NCI-H1105 treated with DMSO at 0.1 percent for 48 hours (cell line): Measurements from ENCODE around the gene EPB41L4B.
"Not testable (repeated sequence)": the region's sequence is repeated elsewhere in the genome, so short reads cannot be mapped to it uniquely, and the experiment has no call there.

ENCODE experiments used
- DNase-seq: peaks from one replicate; lab custom pipeline; 2025; lab: John Stamatoyannopoulos, UW

The EPB41L4B gene

DNA sequence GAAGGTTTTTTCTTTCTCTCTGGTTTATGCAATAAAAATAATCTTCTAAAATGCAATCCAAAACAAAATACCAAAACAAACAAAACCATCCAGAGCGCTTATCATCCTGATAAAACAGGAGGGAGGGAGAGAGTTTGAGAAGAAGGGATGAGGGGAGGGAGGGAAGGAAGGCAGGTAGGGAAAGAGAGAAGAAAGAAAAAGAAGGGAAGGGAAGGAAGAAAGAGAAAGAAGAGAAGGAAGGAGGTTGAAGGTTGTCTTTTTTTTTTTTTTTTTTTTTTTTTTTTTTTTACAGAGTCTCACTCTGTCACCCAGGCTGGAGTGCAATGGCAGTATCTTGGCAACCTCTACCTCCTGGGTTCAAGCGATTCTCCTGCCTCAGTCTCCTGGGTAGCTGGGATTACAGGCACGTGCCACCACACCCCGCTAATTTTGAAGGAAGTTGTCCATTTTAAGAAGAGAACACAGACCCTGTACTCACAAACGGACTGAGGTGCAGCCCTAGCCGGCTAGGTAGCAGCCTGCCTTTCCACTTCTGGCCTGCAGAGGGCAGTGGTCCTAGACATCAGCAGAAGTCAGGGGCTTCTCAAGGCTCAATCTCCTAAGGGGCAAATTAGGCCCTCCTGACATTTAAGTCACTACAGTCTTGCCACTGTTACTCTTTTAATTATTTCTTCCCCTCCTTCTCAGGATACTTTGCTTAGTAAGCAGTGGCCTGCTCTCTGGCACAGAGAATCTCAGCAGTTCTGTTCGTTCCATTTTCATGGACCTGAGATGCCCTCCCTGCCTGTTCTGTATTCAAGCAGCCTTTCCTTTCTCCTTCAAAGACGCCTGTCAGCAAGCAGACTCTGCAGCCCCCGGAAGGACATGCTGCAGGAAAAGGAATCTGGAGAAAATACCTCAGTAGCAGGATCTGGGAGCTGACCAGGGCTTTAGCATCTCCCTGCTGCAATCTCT lies 76.4 kb downstream of the EPB41L4B start:
- peak; percentile 68 for DNase-seq

DNA sequence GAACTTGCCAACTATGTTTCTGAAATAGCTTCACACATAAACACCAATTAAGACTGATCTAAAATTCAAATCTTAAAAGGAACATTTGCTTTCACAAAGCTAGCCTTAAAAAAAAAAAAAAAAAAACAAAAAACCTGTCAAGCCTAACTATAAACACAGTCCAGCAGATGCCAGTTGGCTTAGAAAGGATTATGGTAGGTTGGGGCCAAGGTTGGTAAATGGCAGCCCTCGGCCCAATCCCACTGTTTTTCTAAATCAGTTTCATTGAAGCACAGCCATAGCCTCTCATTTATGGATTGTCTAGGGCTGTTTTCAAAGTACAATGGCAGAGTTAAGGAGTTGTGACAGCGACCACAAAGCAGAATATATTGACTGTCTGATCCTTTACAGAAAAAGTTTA lies 78.1 kb downstream of the EPB41L4B start:
- no peak for DNase-seq

DNA sequence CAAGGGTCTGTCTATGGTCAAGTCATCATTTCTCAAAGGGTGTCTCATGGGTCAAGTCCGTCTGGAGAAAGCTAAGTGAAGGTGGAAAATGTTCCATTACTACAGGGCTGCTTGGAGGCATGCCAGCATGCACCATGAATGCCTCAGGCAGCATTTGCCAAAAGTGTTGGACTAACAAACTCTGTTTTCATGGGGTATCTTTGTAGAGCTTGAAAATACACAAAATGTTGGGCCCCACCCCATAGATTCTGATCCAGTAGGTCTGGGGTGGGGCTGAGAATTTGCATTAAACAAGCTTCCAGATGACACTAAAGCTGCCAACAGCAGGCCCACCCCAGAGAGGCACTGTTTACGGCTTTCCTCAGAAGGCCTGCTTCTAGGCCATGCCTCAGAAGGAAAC lies 78.8 kb downstream of the EPB41L4B start:
- DNase-seq: no peak

DNA sequence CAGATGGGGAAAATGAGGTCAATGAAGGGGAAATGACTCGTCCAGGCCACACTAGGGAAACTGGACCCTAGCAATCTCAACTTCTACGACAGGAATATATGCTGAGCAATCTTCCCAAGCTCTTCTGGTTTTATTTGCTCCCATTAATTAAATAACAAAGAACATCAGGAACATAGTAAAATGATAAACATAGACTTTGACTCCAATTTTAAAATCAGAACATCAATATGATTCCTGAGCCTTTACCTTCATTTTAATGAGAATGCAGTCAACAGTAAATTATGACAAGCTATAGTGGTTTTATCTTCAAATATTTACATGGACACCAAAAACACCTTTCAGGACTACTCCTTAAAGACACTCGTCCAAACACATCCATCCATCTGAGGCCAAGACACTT lies 79.7 kb downstream of the EPB41L4B start:
- no peak for DNase-seq

DNA sequence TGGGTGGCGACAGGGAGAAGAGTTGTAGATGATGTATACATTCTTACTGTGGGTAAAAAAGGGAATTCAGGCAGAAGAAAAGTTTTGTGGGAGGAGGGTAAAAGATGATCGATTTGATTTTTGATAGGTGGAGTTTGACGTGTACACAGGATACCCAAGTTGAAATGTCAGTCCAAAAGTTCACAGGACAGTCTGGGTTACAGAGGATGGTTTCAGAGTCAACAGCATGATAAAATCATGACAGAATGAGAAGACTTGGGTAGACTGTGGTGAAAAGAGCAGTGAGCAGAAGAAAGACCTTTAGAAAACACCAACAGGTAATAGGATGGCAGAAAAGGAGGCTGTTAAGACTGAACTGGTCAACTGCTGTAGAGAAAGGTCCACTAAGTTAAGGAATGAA lies 81.6 kb downstream of the EPB41L4B start:
- DNase-seq: no peak

DNA sequence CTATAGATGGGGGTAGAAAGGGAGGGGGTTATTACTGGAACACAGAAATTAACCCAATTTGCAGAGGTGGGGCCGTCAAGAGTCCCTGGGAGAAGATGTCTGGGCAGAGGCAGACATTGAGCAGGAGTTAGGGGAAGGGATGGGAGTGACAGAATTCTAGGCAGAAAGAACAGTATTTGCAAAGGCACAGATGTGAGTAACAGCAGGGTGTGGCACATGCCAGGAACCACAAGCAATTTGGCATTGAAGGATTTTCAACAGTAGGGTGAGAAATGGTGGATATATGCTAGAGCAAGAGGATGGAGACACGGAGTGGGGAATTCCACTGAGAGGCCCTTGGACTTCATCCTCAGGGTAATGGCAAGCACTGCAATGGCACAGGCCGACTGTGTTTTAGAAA lies 82.2 kb downstream of the EPB41L4B start:
- no peak for DNase-seq

DNA sequence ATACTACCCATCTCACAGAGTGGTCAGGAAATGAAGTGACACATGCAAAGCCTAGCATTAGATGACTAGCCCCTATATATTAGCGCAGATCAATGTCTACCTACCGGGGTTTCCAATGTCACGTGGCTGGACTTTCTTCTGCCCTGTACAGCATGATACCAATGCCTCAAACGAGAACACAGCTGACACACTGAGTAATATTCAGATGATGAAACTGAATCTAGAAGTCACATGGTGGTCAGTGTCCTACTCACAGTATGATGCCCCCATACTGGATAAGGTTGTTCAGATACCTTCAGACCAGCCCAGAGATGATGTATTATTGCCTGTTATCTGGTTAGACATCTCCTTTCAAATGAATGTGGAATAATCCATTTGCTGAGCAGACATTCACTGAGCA lies 82.7 kb downstream of the EPB41L4B start:
- no peak for DNase-seq

DNA sequence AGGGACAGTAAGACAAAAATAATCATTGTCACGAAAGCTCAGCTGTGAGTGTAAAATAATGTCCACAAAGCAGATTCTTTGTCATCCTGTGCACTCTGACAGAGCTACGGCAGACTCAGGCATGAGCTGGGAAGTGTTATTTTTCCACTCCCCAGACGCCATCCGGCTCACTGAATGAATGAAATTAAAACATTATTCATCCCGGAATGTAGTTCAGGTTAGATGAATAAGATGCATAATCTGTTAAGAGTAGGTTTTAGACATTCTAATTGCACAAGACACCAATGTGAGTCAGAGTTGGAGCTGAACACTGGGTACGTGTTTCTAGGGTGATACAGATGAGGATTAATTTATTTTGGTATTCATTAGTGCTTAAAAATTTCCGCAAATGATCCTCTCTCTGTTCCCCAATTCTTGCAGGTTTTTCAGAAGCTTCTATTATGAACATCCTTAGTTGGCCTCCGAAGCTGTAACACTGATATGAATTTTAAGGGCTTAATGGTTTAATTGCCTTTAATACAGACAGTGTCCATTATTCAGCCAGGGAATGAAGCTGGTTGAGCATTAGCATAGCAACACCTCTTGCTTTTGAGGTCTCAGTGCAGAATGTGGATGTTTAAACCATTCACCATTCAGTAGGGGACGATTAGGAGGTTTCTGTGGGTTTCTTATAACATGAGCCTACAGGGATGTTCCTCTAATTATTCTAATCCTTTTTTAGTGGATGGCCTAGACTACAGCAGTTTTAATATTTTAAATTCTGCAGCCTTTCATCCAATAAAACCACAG lies 88.2 kb downstream of the EPB41L4B start:
- no peak for DNase-seq

DNA sequence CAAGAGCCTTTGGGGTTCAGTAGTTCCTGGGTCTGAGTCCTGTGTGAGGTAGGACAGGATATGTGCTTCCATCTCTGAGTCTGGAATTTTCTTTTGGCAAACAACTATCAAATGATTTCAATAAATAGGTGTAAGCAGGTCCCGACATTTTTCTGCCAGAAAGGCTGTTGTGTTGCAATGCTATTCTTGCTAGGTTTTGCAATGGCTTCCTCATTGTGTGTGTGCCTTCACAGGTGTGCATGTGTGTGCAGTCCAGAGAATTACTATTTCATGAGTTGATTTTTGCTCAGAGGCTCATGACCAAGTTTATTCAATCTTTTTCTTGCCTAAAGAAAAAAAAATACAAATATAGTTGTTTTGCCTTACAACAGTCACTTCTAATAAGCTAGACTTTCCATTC lies 89.3 kb downstream of the EPB41L4B start:
- DNase-seq: no peak

DNA sequence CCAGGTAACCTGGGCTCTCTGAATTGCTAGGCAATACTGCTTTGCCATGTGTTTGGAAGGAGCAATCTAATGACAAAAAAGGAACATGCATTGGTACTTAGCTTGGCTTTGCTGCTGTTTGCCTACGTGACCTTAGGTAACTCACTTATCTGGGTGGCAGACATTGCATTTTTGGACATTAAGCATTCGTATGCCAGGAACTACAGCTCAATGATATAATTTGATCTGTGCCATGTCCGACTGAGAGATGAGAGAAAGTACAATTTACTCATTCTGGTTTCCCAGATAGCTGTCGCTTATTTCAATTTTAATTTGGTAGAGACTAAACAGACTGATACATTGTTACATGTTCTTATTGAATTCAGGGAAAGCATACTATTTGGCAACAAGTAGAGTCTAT lies 90.6 kb downstream of the EPB41L4B start:
- no peak for DNase-seq

DNA sequence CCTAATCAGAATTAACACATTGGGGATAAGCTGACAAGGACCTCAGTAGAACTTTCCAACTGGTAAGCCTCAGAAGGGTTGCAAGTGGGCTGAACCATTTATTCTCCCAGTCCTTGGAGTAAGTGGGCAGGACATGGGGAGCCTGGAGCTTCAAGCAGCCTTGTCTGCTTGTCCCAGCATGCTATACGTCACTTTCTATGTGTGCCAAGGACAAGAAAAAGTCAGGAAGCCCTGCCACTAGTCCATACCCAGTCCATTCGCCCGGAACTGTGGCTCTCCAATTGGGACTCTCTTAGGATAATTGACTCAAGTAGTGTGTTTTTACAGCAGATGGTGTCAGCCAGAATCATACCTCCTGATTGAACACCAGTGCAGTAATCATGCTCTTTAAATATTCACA lies 91.2 kb downstream of the EPB41L4B start:
- DNase-seq: no peak

DNA sequence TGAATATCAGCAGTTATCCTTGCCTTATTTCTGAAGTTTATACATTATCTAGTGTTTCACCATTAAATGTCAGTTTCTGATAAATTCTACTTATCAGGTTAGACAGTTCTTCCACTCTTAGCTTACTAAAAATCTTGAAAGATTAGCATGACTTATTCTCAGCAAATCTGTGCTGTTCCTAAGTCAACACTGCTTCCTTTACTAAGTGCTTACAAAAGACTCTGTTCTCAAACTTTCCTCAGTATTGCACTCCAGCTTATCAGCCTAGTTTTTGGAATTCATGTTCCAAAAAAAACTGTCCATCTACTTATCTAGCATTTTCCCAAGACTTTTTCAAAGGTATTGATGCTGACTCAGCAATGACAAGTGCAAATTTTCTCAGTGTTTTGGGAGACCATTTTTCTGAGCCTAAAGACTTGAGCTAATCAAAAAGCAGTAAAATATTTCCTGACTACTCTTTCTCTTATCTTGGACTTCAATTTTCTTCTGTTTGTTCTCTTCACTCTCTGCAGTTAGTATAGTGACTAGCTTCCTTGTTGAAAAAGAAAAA lies 92.7 kb downstream of the EPB41L4B start:
- no peak for DNase-seq

DNA sequence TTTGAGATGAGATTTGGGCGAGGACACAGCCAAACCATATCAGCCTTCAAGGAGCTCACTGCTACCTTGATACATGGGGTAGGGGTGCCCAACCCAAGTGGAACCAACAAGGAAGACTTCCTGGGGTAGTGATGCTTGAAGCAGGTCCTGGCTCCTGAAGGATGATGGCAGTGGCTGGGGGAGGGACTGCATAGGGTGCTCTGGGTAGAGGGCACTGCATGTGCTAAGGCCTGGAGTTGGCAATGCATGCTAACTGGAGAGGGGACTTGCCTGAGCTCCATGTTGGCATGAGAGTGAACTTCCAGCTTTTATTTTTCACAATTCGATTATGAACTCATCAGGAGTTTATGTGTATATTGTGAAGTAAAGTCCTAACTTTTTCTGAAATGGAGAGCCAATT lies 95.2 kb downstream of the EPB41L4B start:
- DNase-seq: no peak

DNA sequence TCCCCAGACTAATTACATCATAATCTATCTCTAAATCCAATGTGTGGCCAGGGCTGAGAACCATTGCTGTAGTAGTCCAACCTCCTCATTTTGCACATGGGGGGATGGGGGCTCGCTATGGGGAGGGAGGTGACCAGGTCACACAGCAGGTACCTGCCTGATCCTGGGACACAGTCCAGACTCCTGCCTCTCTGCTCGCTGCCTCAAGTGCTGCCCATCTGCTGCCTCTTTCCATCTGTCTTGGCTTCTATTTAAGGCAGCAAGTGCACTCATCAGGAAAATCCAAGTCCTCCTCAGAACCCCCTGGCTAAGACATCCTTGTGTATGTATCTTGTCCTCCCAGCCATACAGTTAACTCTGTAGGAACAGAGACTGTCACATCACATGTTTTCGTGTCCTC lies 96.1 kb downstream of the EPB41L4B start:
- DNase-seq: no peak

DNA sequence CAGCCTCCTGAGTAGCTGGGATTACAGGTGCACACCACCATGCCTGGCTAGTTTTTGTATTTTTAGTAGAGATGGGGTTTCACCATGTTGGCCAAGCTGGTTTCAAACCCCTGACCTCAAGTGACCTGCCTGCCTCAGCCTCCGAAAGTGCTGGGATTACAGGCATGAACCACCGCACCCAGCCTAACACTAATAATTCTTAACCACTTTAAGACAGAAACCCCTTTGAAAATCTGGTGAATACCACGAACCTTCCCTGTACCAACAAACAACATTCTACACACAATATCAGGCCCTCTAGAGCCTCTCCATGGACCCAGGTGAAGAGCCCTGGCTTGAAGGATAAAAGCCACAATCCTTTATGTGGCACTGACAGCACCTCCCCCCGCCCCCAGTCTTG lies 102.6 kb downstream of the EPB41L4B start:
- not testable (repeated sequence) for DNase-seq

DNA sequence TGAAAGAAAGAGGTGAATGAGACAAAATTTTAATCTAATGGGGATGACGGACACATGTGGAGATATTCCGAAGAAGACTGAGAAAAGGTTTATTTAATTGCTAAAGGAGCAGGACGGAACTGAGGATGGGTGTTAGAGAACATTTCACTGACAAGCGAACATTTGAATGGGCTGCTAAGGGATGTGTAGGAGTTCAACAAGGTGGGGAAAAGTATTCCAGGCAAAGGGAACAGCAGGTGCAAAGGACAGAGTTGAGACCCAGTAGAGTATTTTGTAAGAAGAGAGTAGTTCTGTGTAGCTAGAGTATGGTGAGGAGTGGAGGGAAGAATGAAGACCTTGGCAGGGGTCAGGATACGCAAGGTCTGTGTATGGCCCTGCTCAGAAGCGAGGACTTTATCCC lies 106.4 kb downstream of the EPB41L4B start:
- no peak for DNase-seq

DNA sequence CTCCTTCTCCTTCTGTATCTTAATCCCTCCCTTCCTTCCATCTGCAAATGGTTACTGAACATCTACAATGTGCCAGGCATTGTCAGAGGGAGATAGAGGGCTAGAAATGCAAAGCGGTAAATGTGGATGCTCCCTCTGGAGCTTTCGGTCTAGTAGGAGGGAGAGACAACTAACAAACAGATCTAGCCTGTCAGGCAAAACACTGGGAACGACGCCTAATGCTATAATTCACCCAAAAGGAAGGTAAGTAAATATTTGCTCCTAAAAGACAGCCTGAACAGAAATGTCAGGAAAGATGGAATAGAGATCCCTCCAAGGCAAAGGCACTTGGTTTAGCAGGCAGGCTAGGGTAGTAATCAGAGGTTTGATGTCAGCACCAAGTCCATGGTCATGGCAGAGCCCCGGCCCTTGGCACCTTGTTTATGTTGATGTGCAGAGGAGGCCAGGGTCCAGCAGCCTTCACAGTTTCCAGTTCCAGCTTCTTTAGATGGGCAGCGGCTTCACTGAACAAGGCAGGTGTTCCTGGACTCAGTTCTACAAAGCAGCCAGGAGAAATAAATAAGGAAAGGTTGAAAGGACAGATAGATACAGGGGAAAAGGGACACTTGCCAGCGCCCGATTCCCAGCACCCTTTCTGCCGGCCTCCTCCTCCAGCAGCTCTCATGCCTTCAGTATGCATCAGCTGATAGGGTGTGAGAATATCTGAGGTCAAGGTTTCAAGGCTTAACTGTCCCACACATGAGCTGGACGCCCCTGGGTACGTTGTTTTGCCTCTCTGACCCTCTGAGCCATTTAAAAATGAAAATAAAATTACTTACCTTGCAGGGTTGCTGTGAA lies 107.4 kb downstream of the EPB41L4B start:
- DNase-seq: no peak

DNA sequence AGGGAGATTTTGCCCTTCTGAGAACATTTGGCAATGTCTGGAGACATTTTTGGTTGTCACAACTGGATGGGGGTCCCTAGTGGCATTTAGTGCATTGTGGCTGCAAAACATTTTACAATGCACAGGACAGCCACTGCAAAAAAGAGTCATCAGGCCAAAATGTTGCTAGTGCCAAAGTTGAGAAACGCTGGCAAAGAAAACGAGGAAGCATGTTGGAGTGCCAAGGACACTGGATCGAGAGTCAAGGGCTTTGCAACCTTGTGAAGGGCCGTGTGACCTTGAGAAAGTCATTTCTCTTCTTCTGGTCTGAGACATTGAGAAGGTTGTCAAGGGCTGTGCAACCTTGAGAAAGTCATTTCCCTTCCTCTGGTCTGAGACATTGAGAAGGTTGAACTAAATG lies 108.1 kb downstream of the EPB41L4B start:
- DNase-seq: no peak

DNA sequence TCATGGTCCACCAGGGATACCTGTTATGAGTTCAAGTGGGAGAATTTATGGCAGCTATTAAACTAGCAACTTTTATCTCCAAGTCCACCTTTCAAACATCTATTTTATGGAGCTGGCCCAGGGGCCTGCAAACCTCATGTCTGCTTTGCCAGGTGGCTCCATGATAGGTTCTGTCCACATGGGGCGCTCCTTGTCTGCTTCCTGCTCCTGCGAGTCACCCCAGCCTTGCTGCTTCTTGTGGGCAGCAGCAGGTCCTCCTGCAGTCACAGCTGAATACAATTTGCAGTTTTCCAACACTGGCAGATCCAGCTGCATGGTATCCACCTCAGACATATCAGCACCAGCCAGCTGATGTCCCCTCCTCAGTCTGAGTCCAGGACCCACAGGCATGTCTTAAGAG lies 114.2 kb downstream of the EPB41L4B start:
- DNase-seq: no peak

DNA sequence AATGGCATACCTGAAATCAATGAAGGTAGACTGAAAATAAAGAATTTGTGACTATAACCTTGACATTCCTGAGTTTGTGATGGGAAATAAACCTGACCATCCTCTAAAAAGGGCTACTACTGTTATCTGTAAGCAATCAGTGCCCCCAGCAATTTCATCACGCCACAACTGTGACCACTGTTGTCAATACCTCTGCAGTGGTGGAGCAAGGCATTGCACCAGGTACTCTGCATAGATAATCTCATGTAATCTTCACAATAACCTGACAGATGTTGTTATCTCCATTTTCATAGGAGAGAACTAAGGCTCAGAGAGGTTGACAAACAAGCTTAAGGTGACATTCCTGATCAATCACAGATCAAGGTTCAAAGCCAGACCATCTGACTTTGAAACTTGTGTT lies 115.3 kb downstream of the EPB41L4B start:
- DNase-seq: no peak

DNA sequence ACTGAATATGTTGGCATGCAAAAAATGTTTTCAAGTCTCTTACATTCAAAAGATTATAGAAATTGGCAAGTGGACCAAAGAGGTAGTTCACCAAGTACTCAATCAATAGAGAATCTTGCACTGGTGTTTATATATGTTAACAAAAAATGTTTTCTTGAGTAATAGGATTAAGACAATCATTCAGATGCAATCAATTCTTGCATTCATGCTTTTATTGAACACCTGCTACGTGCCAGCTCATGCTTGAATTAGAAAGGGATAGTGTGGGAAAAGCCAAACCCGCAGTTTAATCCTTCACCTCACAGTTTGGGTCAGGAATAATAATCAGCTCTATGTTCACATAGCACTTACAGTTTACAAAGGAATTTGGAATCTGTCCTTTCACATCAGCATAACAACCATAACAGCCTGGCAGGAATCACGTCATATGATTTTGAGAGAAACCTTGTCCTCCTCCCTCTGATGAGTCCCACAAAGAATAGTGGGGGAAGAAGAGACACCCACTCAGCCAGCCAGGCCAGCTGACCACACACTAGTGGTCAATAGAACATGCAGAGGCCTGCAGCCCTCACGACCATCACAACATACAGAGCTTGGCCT lies 117.0 kb downstream of the EPB41L4B start:
- DNase-seq: no peak

DNA sequence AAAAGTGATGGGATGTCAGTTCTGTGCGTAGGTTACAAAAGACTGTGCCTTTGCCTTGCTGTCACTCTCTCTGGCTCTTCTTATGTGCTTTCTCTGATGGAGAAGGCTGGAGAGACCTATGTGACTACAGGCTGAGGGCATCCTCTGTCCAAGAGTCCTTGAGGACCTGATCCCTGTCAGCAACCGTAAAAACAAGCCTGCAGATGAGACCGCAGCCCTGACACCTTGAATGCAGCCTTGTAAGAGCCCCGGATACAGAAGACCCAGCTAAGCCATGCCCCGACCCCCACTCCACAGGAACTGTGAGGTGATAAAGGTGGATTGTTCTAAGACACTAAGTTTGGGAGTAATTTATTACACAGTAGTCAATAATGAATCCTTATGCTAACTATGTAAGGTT lies 121.2 kb downstream of the EPB41L4B start:
- no peak for DNase-seq
